HEK293 (cell line): ENCODE data around the gene XPA.

Experiments used
- KLF1 ChIP-seq: fragments of 450-650 bp; formaldehyde crosslinking; IDR thresholded peaks from 2 replicates; pipeline ENCODE4 v1.5.1; 2016; ENCODE audit warnings: missing biosample characterization, missing genetic modification characterization
- KLF8 ChIP-seq: fragments of 450-650 bp; formaldehyde crosslinking; IDR thresholded peaks from 2 replicates; pipeline ENCODE4 v1.5.1; 2016; ENCODE audit warnings: missing biosample characterization, missing genetic modification characterization
- PRDM1 ChIP-seq: fragments of 450-650 bp; formaldehyde crosslinking; IDR thresholded peaks from 2 replicates; pipeline ENCODE4; 2016; ENCODE audit warnings: missing biosample characterization, missing genetic modification characterization
- SP3 ChIP-seq: fragments of 450-650 bp; formaldehyde crosslinking; IDR thresholded peaks from 2 replicates; pipeline ENCODE4 v1.5.1; 2016; ENCODE audit warnings: missing biosample characterization, missing genetic modification characterization
- ZBTB17 ChIP-seq: fragments of 450-650 bp; formaldehyde crosslinking; IDR thresholded peaks from 2 replicates; pipeline ENCODE4 v1.5.1; 2016; ENCODE audit warnings: missing biosample characterization, missing genetic modification characterization
- ZBTB20 ChIP-seq: fragments of 450-650 bp; formaldehyde crosslinking; IDR thresholded peaks from 2 replicates; pipeline ENCODE4 v1.5.1; 2016; ENCODE audit warnings: missing biosample characterization, missing genetic modification characterization
- ZFP3 ChIP-seq: fragments of 450-650 bp; formaldehyde crosslinking; IDR thresholded peaks from 2 replicates; pipeline ENCODE4 v1.5.1; 2016; ENCODE audit warnings: low read depth, missing biosample characterization, missing genetic modification characterization
- ZFP41 ChIP-seq: fragments of 450-650 bp; formaldehyde crosslinking; IDR thresholded peaks from 2 replicates; pipeline ENCODE4 v1.5.1; 2016; ENCODE audit warnings: missing biosample characterization, missing genetic modification characterization, borderline replicate concordance
- ZNF202 ChIP-seq: fragments of 450-650 bp; formaldehyde crosslinking; IDR thresholded peaks from 2 replicates; pipeline ENCODE4 v1.5.1; 2016; ENCODE audit warnings: missing biosample characterization, missing genetic modification characterization, borderline replicate concordance
- ZNF248 ChIP-seq: fragments of 450-650 bp; formaldehyde crosslinking; IDR thresholded peaks from 2 replicates; pipeline ENCODE4 v1.5.1; 2017; ENCODE audit warnings: missing biosample characterization, missing genetic modification characterization
- ZNF335 ChIP-seq: fragments of 450-650 bp; formaldehyde crosslinking; conservative IDR thresholded peaks from 2 replicates; pipeline ENCODE4 v1.5.1; 2016; ENCODE audit warnings: missing biosample characterization, missing genetic modification characterization
- ZNF501 ChIP-seq: fragments of 450-650 bp; formaldehyde crosslinking; IDR thresholded peaks from 2 replicates; pipeline ENCODE4 v1.5.1; 2016; ENCODE audit warnings: missing biosample characterization, missing genetic modification characterization
- ZNF521 ChIP-seq: fragments of 450-650 bp; formaldehyde crosslinking; IDR thresholded peaks from 2 replicates; pipeline ENCODE4 v1.5.1; 2017; ENCODE audit warnings: missing biosample characterization, mild to moderate bottlenecking, missing genetic modification characterization
- ZNF571 ChIP-seq: fragments of 450-650 bp; formaldehyde crosslinking; IDR thresholded peaks from 2 replicates; pipeline ENCODE4 v1.5.0; 2017; ENCODE audit warnings: missing biosample characterization, missing genetic modification characterization
- ZNF585B ChIP-seq: fragments of 450-650 bp; formaldehyde crosslinking; IDR thresholded peaks from 2 replicates; pipeline ENCODE4 v1.5.1; 2016; ENCODE audit warnings: missing biosample characterization, missing genetic modification characterization
- ZNF707 ChIP-seq: fragments of 450-650 bp; formaldehyde crosslinking; IDR thresholded peaks from 2 replicates; pipeline ENCODE4 v1.5.1; 2016; ENCODE audit warnings: missing biosample characterization, missing genetic modification characterization
- ZNF76 ChIP-seq: fragments of 450-650 bp; formaldehyde crosslinking; IDR thresholded peaks from 2 replicates; pipeline ENCODE4; 2016; ENCODE audit warnings: low read depth, missing biosample characterization, missing genetic modification characterization, borderline replicate concordance
- ZNF837 ChIP-seq: fragments of 450-650 bp; formaldehyde crosslinking; IDR thresholded peaks from 2 replicates; pipeline ENCODE4 v1.5.1; 2016; ENCODE audit warnings: missing biosample characterization, missing genetic modification characterization
- ZSCAN16 ChIP-seq: fragments of 450-650 bp; formaldehyde crosslinking; IDR thresholded peaks from 2 replicates; pipeline ENCODE4 v1.5.1; 2016; ENCODE audit warnings: missing biosample characterization, missing genetic modification characterization
- ZSCAN30 ChIP-seq: fragments of 450-650 bp; IDR thresholded peaks from 2 replicates; pipeline ENCODE4 v1.5.1; 2018; ENCODE audit warnings: missing biosample characterization, mild to moderate bottlenecking, missing genetic modification characterization, moderate library complexity
- ZXDB ChIP-seq: fragments of 450-650 bp; formaldehyde crosslinking; IDR thresholded peaks from 2 replicates; pipeline ENCODE4 v1.5.1; 2016; ENCODE audit warnings: missing biosample characterization, missing genetic modification characterization
- TF ChIP-seq, protein P1 (sequence below): fragments of 450-650 bp; formaldehyde crosslinking; IDR thresholded peaks from 2 replicates; pipeline ENCODE4 v1.5.1; 2016; ENCODE audit warnings: missing biosample characterization, missing genetic modification characterization
- TF ChIP-seq, protein P2 (sequence below): fragments of 450-650 bp; formaldehyde crosslinking; IDR thresholded peaks from 2 replicates; pipeline ENCODE4 v1.5.1; 2017; ENCODE audit warnings: missing biosample characterization, missing genetic modification characterization
- TF ChIP-seq, protein P3 (sequence below): fragments of 450-650 bp; formaldehyde crosslinking; IDR thresholded peaks from 2 replicates; pipeline ENCODE4 v1.5.1; 2016; ENCODE audit warnings: missing biosample characterization, missing genetic modification characterization
- TF ChIP-seq, protein P4 (sequence below): fragments of 450-650 bp; formaldehyde crosslinking; IDR thresholded peaks from 2 replicates; pipeline ENCODE4 v1.5.1; 2016; ENCODE audit warnings: missing biosample characterization, missing genetic modification characterization
- TF ChIP-seq, protein P5 (sequence below): fragments of 450-650 bp; formaldehyde crosslinking; optimal IDR thresholded peaks from 2 replicates; pipeline ENCODE3; 2016; ENCODE audit warnings: missing biosample characterization, mild to moderate bottlenecking, missing genetic modification characterization
- TF ChIP-seq, protein P6 (sequence below): sonication (generic); formaldehyde crosslinking; IDR thresholded peaks from 2 replicates; pipeline ENCODE4 v1.8.1; 2022; ENCODE audit warnings: mild to moderate bottlenecking, moderate library complexity, missing genetic modification reagents

XPA gene

DNA sequence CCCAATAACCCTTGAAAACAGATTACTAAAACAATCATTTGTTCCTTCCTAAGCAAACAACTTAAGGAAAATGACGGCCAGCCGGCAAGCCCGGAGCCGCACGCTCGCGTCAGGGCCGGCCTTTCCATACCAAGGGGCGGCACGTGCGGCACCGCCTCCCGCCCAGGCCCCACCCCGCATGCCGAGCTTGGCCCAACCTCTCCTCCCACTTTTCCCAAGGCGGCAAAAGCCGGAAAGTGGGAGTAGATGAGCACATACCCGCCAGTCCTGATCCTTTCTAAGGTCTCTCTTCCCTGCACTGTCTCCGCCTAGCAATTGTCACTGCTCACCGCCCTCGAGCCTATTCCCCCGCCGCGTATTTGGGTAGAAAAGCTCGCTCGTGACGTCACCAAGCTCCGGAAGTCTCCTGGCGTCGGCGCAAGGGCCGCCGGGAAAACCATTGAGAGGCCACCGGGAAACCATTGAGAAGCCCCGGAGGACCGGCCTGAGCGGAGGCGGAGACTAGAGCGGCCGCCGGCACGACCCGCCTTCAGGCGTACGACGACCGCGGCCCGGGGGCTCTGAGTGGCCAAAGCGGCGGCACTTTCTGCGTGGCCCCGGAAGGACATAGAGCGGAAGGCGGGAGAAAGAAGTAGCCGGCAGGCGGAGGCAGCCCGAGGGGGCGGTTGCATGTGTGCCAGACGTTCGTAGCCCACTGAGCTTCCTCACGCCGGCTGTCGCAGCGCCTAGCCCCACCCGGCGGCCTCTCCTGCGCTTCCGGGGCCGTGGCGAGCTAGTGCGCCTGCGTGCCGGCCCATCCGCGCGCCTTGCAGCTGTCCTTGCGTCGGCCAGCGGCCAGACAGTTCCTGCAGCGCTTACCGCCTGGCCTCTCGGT, 63.9 kb downstream of the XPA start, which contains the start of the genes NCBP1 and TSTD2 (continued):
- TF ChIP-seq ZNF571 = no peak
- TF ChIP-seq ZNF837 (tag by site-specific recombination) = 0 out of 2 replicates have a peak, but pooled peaks have one; percentile 26
- no peak for TF ChIP-seq ZNF707 (tag by site-specific recombination)
- TF ChIP-seq, protein P1, sequence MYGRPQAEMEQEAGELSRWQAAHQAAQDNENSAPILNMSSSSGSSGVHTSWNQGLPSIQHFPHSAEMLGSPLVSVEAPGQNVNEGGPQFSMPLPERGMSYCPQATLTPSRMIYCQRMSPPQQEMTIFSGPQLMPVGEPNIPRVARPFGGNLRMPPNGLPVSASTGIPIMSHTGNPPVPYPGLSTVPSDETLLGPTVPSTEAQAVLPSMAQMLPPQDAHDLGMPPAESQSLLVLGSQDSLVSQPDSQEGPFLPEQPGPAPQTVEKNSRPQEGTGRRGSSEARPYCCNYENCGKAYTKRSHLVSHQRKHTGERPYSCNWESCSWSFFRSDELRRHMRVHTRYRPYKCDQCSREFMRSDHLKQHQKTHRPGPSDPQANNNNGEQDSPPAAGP (tag by site-specific recombination) = no peak
- peak; percentile 29; the same call in 1 of the 2 replicates for TF ChIP-seq ZBTB20 (tag by site-specific recombination)
- TF ChIP-seq ZNF521 (tag by site-specific recombination) = no peak
- TF ChIP-seq, protein P2, sequence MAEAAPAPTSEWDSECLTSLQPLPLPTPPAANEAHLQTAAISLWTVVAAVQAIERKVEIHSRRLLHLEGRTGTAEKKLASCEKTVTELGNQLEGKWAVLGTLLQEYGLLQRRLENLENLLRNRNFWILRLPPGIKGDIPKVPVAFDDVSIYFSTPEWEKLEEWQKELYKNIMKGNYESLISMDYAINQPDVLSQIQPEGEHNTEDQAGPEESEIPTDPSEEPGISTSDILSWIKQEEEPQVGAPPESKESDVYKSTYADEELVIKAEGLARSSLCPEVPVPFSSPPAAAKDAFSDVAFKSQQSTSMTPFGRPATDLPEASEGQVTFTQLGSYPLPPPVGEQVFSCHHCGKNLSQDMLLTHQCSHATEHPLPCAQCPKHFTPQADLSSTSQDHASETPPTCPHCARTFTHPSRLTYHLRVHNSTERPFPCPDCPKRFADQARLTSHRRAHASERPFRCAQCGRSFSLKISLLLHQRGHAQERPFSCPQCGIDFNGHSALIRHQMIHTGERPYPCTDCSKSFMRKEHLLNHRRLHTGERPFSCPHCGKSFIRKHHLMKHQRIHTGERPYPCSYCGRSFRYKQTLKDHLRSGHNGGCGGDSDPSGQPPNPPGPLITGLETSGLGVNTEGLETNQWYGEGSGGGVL (tag by site-specific recombination) = no peak
- no peak for TF ChIP-seq ZFP3 (tag by site-specific recombination)
- TF ChIP-seq ZNF248 (tag by site-specific recombination) = no peak
- TF ChIP-seq, protein P3, sequence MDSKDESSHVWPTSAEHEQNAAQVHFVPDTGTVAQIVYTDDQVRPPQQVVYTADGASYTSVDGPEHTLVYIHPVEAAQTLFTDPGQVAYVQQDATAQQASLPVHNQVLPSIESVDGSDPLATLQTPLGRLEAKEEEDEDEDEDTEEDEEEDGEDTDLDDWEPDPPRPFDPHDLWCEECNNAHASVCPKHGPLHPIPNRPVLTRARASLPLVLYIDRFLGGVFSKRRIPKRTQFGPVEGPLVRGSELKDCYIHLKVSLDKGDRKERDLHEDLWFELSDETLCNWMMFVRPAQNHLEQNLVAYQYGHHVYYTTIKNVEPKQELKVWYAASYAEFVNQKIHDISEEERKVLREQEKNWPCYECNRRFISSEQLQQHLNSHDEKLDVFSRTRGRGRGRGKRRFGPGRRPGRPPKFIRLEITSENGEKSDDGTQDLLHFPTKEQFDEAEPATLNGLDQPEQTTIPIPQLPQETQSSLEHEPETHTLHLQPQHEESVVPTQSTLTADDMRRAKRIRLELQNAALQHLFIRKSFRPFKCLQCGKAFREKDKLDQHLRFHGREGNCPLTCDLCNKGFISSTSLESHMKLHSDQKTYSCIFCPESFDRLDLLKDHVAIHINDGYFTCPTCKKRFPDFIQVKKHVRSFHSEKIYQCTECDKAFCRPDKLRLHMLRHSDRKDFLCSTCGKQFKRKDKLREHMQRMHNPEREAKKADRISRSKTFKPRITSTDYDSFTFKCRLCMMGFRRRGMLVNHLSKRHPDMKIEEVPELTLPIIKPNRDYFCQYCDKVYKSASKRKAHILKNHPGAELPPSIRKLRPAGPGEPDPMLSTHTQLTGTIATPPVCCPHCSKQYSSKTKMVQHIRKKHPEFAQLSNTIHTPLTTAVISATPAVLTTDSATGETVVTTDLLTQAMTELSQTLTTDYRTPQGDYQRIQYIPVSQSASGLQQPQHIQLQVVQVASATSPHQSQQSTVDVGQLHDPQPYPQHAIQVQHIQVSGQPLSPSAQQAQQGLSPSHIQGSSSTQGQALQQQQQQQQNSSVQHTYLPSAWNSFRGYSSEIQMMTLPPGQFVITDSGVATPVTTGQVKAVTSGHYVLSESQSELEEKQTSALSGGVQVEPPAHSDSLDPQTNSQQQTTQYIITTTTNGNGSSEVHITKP = peak; percentile 87; the same call in 1 of the 2 replicates
- peak; percentile 48; the same call in 1 of the 2 replicates for TF ChIP-seq ZBTB17 (tag by site-specific recombination)
- TF ChIP-seq ZXDB (tag by site-specific recombination) = peak; percentile 59
- peak; percentile 94; the same call in 1 of the 2 replicates for TF ChIP-seq ZSCAN30 (tag by site-specific recombination)
- peak; percentile 87 for TF ChIP-seq PRDM1 (tag by site-specific recombination)
- TF ChIP-seq, protein P4, sequence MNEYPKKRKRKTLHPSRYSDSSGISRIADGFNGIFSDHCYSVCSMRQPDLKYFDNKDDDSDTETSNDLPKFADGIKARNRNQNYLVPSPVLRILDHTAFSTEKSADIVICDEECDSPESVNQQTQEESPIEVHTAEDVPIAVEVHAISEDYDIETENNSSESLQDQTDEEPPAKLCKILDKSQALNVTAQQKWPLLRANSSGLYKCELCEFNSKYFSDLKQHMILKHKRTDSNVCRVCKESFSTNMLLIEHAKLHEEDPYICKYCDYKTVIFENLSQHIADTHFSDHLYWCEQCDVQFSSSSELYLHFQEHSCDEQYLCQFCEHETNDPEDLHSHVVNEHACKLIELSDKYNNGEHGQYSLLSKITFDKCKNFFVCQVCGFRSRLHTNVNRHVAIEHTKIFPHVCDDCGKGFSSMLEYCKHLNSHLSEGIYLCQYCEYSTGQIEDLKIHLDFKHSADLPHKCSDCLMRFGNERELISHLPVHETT (tag by site-specific recombination) = peak; percentile 78; the same call in 1 of the 2 replicates
- no peak for TF ChIP-seq ZFP41 (tag by site-specific recombination)
- TF ChIP-seq, protein P5, sequence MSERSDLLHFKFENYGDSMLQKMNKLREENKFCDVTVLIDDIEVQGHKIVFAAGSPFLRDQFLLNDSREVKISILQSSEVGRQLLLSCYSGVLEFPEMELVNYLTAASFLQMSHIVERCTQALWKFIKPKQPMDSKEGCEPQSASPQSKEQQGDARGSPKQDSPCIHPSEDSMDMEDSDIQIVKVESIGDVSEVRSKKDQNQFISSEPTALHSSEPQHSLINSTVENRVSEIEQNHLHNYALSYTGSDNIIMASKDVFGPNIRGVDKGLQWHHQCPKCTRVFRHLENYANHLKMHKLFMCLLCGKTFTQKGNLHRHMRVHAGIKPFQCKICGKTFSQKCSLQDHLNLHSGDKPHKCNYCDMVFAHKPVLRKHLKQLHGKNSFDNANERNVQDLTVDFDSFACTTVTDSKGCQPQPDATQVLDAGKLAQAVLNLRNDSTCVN (tag by site-specific recombination) = no peak
- TF ChIP-seq KLF8 (tag by site-specific recombination) = peak; percentile 93
- peak; percentile 83 for TF ChIP-seq ZNF335 (tag by site-specific recombination)
- TF ChIP-seq, protein P6, sequence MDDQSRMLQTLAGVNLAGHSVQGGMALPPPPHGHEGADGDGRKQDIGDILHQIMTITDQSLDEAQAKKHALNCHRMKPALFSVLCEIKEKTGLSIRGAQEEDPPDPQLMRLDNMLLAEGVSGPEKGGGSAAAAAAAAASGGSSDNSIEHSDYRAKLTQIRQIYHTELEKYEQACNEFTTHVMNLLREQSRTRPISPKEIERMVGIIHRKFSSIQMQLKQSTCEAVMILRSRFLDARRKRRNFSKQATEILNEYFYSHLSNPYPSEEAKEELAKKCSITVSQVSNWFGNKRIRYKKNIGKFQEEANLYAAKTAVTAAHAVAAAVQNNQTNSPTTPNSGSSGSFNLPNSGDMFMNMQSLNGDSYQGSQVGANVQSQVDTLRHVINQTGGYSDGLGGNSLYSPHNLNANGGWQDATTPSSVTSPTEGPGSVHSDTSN (CRISPR knock-in tag) = peak; percentile 55; the same call in 1 of the 2 replicates
- TF ChIP-seq ZSCAN16 (tag by site-specific recombination) = no peak
- peak; percentile 92 for TF ChIP-seq SP3 (tag by site-specific recombination)
- TF ChIP-seq ZNF202 (tag by site-specific recombination) = no peak
- no peak for TF ChIP-seq ZNF585B (tag by site-specific recombination)
- peak; percentile 94 for TF ChIP-seq ZNF76 (tag by site-specific recombination)
- TF ChIP-seq ZNF501 (tag by site-specific recombination) = peak; percentile 73; the same call in 1 of the 2 replicates
- TF ChIP-seq KLF1 = peak; percentile 68; the same call in 1 of the 2 replicates
